Measurements from ENCODE around the gene AOPEP.

AOPEP gene

DNA sequence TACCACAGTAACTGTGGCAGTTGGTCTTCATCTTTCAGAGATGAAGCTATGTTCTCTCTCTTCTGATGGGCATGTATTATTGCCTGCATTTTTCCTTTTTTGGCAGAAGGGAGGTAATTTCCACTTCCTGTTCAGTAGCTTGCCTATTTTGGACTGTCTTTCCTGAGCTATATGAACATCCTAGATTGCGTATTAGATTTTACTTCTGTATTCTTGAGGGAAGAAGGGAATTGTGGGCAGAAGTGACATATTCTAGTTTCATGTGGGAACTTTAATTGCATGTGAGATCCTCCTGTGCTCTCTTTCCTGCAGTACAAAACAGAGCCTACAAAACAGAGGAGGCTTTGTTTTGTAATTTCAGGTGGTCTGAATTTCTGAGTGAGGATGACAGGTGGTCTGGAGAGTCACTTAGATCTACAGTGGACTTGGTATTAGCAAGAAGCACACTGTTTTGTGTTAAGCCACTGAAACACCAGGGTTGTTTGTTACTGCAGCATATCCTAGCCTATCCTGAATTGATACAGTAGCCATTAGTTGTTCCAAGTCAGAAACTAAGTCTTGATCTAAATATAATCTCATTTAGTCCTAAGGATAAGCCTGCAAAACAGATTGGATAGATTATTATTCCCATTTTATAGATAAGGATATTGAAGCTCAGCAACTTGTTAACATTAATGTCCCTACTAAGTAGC is 68.1 kb downstream of the AOPEP start:
- DNase-seq = no peak

DNA sequence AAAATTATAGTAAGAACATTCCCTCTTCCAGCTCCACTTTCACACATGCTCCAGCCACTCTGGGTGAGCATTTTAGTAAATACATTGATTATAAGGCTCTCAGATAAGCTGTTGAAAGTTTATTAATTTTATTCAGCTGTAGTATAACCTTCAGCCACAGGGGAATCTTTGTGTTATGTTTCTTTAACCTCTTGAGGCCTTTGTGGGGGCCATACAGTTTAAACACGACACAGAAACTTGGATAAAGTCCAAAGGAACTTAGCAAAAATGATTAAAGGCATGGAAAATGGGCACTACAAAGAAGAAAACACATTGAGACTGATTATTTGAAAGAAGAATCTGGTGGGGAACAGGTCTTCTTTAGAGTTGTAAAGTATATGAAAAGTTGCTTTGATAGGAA is 70.2 kb downstream of the AOPEP start:
- no peak for DNase-seq

- DNase-seq = no peak
Measured at GRCh38 chr9:94798201-94798600, 71.7 kb downstream of the AOPEP start.

DNA sequence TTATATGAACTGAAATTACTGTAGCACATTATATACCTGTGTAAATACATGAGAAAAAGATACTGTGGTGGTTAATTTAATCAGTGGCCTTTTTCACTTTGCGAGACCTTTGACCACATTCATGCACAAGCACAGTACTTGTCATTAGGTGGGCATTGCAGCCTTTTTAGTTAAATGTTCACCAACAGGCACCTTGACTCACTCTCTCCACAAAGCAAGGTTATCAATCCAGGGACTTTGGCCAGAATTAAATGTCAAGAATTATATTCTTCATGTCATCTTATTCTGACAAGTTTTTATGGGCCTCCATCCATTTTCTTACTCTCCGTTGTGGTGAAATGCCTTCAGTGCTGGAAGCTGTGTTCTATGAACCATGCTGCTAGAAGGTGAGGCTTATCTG is 72.2 kb downstream of the AOPEP start:
- no peak for DNase-seq

- no peak for DNase-seq
Measured at GRCh38 chr9:94799578-94800264, 73.2 kb downstream of the AOPEP start.

DNA sequence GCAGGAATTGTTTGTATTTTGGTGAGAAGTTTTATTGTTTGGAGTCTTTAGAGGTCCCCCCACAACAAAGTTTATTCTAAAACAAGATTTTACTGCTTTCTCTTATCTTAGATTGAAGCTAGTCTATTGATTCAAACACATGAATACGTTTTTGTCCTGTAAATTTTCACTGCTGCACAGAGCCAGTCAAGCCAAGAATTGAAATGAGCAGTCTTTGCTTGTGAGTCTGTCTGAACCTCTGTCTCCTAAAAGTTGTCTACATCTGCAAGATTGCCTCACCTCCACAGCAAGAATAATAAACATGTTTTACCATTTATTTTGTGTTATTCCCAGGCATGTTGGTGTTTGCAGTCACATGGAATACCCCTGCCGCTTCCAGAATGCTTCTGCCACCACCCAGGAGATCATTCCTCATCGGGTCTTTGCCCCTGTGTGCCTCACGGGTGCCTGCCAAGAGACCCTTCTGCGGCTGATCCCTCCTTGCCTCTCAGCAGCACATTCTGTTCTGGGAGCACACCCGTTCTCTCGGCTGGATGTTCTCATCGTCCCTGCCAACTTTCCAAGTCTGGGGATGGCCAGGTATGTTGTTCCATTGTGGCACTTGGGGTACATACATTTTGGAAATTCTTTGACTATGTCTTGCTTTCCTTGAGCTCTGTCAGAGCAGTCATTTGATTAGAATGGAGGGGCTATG is 74.1 kb downstream of the AOPEP start:
- no peak for DNase-seq

DNA sequence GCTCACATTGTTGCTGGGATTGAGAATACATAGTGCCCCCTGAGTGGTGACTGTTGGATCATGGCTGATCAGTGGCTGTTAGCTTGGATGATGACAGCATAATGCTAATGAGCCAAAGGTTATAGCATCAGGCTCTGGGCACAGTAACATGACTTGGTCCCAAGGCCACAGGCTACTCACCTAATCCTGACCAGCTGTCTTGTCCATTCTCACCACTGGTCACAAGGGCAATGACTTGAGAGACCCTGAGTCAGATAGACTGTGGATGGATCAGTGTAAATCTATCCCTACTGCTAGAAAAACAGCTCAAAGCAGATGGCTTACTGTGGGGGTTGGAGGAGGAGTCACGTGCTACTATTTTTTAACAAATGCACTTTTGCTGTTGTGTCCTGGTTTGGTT is 74.7 kb downstream of the AOPEP start:
- no peak for DNase-seq

GRCh38 chr9:94801681-94802080 is 75.2 kb downstream of the AOPEP start:
- no peak for DNase-seq

DNA sequence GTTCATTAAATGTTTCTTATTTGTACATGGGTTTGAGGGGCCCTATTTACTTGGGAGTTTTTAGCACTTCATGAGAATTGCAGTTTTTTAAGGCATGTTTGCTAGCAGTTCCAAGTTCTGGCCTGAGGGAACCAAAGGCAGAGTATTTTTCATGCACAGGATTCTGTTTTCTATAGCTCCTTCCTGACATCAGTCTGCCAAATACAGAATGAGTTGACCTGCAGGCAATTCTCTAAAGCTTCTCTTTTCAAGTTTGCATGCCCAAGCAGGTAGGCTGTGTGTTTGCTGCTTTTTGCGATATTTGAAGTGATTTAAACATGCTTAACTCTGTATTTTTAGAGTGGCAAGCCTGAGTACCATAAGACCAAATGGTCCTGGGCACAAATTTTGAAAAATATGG is 75.8 kb downstream of the AOPEP start:
- DNase-seq = no peak

- no peak for DNase-seq
Measured at GRCh38 chr9:94802793-94803192, 76.3 kb downstream of the AOPEP start.

DNA sequence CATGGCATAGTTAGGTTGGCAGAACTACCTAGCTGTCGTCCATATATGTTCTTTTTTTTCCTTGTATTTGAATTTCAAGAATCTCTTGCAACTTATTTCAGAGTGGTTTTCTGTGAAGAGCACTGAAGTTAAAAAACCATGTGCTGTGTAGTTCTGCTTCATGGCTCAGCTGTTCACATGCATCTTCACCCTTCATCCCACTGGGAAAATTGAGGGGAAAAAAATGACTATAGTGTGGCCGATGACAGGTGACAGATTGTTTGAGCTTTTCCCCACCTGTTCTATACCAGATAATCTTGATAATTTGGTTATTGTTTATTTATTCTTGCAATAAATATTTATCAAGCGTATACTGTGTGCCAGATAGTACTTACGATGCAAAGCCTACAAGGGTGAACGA is 77.8 kb downstream of the AOPEP start:
- no peak for DNase-seq

- peak; percentile 37 for DNase-seq
Measured at GRCh38 chr9:94805051-94805489, 78.6 kb downstream of the AOPEP start.

DNA sequence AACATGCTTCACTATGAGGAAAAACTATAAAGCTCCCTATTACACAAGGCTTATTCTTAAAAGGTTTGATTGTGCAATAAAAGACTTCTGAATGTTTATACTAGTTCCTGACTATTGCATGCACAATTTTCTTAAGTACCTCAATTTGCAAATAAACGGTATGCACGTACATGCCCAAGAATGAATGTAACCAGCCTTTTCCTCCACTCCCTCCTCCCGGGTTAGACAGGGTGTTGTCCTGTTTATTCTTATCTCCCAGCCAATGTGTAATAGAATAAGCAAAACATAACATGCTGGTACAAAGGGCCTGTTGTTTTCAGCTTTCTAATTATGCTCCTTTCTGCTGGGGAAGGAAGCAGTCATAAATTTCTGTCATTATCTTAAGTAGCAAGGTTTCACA is 79.1 kb downstream of the AOPEP start:
- peak; percentile 60 for DNase-seq

DNA sequence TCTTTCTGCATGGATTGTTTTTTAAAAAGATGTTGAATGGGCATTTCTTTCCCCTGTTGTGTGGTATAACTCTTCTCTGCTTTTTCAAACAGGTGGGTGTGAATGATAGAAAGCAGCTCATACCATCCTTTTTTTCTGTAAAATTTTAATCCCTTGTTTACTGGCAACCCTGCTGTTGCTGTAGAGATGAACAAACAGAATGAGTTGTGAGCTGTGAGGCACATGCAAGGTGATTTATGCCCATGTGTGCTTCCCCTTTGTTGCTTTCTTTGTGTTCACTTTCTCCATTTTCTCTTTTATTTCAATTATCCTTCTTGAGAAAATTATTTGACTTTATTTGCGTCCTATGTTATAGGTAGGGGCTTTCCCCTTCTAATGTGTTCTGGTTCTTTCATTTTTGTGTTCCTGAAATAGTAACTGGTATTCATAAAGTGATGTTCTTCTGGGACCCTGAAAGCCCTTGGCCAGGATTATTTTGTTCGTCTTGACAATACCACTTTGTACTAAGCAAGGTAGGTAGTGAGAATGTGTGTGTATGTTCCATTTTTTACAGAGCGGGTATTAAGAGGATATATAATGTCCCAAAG is 79.9 kb downstream of the AOPEP start:
- peak; percentile 15 for DNase-seq

- no peak for DNase-seq
Measured at GRCh38 chr9:94807556-94807955, 81.1 kb downstream of the AOPEP start.

GRCh38 chr9:94808926-94809700 is 82.6 kb downstream of the AOPEP start:
- no peak for DNase-seq

GRCh38 chr9:94809778-94810177 is 83.3 kb downstream of the AOPEP start:
- DNase-seq = no peak

DNA sequence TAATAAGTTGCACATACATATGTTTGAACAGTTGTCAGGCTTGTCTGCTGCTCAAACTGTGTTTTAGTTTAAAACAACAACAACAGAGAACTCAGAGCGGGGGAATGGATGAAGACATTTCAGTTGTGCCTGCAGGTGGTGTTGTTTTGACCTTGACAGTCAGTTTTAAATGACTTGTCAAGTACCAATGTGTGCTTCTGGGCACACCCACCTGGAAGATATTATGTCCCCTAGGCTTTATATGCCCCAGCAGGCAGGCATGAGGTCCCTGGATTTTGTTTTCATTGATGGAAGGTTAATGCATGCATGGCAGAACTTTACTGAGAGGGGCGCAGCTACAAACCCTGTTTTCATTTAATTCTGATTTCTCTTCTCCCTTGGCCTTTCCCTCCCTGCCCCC is 84.6 kb downstream of the AOPEP start:
- DNase-seq = no peak

GRCh38 chr9:94812343-94812742 is 85.8 kb downstream of the AOPEP start:
- DNase-seq = no peak

GRCh38 chr9:94813379-94813778 is 86.9 kb downstream of the AOPEP start:
- DNase-seq = no peak

DNA sequence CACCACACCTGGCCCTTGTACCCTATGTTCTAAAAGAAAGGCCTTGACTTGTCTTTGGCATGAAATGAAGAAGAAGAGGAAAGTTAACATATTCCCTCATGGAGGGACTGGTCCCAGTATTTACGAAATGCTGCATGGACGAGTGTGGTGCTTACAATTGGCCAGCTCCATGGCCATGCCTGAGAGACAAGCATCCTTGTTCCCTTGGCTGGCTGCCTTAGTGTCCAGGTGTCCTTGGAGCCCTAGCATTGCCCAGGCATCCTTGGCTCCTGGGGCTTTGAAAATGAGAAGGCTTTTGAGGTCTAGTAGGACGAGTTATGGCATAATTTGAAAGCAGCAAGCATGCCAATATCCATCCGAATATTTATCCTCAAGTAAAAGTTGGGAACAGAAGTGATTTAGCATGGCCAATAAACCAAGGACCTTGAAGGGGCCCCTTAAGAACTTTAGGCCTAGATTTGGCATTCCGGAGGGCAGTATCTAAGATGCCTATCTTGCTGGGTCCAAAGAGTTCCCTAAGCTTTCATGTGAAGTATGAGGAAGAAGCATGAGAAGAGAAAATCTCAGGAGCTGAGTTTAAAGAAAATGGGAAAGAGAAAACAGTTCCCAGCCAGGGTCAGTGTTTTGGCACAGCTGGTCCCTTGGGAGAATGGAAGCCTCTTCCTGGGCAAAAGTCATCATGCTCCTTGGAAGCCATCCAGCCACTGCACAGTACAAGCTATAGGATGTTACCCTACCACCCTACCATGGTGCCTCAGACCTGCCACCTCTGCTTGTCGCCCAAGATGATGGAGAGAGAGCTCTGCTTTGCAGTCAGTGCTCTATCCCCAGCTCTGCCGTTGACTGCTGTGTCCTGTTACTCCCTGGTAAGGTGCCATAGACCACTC is 91.0 kb downstream of the AOPEP start:
- no peak for DNase-seq

DNA sequence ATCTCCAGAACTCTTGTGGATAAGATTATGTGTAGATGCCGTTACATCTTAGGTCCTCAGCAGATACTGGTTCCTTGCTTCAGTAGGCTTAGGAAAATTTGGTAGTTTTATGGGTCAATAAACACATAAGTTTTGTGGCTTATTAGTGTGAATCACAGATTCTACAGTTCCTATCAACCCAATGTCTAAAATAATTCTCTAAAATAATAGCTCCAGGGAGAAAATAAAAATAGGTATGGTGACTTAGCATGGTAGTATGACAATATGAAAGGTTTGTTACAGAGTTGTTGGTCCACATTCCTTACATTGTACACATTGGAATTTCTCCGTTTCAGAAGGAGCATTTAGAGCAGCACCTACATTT is 91.7 kb downstream of the AOPEP start:
- no peak for DNase-seq

Measured in hematopoietic multipotent progenitor cell treated with erythropoietin and hydrocortisone succinate and interleukin-3 and kit ligand, for 4 days (in vitro differentiated cells).